ENCODE measurements around the gene SIL1.

Gene SIL1

DNA sequence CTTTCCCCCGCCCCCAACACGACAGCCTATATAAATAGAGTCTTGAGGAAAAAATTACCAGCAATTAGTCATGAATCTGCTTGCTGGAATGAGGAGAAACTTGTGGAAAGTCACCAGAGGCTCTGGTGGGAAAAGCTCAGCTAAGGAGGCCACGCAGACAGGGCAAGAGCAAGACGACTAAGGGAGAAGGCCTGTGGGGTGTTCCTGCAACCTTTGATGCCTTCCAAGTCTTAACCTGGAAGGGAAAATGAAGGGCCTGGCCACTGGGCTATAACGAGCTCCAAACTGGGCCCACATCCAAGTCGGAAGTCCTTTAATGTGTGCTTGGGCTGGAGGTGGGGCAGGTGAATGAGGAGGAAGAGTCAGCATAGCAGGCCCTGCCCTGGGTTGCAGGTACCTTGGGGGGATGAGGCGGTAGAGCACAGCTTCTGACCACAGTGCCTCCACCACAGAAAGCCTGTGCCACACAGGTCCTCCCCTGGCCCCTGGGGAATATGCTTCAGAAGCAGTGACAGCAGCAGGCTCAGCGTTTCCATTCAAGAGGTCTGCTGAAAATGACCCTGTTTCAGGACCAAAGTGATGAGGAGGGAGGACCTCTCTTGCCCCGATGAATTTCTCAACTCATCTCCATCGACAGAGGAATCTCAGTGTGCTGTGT, 230.2 kb downstream of the SIL1 start:
- H3K4me3 ChIP-seq (ENCODE audit: low read depth, low read length), result no peak overlapping the region
- DNase-seq (ENCODE audit: low read depth), result no peak
- in situ Hi-C loops (cut with HindIII; ENCODE audit: low sequenced_read_pairs), result no loop called here

GRCh38 chr5:138966236-138966985, 231.8 kb downstream of the SIL1 start:
- H3K4me3 ChIP-seq (ENCODE audit: low read depth, low read length), result no peak overlapping the region
- TF ChIP-seq, protein P1, sequence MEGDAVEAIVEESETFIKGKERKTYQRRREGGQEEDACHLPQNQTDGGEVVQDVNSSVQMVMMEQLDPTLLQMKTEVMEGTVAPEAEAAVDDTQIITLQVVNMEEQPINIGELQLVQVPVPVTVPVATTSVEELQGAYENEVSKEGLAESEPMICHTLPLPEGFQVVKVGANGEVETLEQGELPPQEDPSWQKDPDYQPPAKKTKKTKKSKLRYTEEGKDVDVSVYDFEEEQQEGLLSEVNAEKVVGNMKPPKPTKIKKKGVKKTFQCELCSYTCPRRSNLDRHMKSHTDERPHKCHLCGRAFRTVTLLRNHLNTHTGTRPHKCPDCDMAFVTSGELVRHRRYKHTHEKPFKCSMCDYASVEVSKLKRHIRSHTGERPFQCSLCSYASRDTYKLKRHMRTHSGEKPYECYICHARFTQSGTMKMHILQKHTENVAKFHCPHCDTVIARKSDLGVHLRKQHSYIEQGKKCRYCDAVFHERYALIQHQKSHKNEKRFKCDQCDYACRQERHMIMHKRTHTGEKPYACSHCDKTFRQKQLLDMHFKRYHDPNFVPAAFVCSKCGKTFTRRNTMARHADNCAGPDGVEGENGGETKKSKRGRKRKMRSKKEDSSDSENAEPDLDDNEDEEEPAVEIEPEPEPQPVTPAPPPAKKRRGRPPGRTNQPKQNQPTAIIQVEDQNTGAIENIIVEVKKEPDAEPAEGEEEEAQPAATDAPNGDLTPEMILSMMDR (IDR thresholded peaks at IDR 0.05; ENCODE audit: low read depth, low read length, missing control alignments), result no peak
- DNase-seq (ENCODE audit: low read depth), result no peak
- in situ Hi-C loops (cut with HindIII; ENCODE audit: low sequenced_read_pairs), result no loop called here

More for the DNA sequence above, 230.2 kb downstream of the SIL1 start:
- TF ChIP-seq, protein P1 (IDR thresholded peaks at IDR 0.05; ENCODE audit: low read depth, low read length, missing control alignments), result no peak

GRCh38 chr5:138965626-138966025, 232.5 kb downstream of the SIL1 start:
- in situ Hi-C loops (cut with HindIII; ENCODE audit: low sequenced_read_pairs), result no loop called here
- no peak overlapping the region for H3K4me3 ChIP-seq (ENCODE audit: low read depth, low read length)
- TF ChIP-seq, protein P1 (IDR thresholded peaks at IDR 0.05; ENCODE audit: low read depth, low read length, missing control alignments), result no peak
- DNase-seq (ENCODE audit: low read depth), result no peak

- in situ Hi-C loops (cut with HindIII; ENCODE audit: low sequenced_read_pairs), result no loop called here
- no peak for DNase-seq (ENCODE audit: low read depth)
- H3K4me3 ChIP-seq (ENCODE audit: low read depth, low read length), result no peak overlapping the region
- TF ChIP-seq, protein P1 (IDR thresholded peaks at IDR 0.05; ENCODE audit: low read depth, low read length, missing control alignments), result no peak
Measured at GRCh38 chr5:138964647-138965201, 233.4 kb downstream of the SIL1 start.

DNA sequence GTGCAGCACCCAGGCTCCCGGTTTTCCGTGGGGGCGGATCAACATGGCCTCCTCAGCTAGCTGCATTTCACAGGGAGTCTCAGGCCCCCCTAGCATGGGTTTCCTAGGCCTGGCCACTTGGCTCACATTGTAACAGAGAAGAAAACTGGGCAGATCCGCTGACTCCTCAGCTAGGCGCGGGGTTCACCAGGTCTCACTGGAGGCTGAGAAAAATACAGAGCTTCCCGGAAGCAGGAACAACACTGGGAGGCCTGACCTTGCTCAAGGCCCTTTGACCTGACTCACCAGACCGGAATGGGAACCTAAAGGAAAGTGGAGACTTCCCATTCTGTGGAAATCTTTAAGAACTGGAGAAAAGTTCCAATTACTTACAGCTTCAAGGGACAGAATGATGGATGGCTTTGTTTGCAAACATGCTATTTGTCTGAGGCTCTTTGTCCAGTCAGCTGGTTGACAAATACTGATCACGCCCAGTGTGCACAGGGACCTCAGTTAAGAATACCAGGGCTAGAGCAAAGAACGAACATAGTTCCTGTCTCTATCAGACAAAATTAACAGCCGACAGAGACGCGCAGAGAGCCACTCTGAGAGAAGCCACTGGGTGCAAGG, 234.3 kb downstream of the SIL1 start:
- no peak overlapping the region for H3K4me3 ChIP-seq (ENCODE audit: low read depth, low read length)
- no peak for DNase-seq (ENCODE audit: low read depth)
- TF ChIP-seq, protein P1 (IDR thresholded peaks at IDR 0.05; ENCODE audit: low read depth, low read length, missing control alignments), result no peak
- in situ Hi-C loops (cut with HindIII; ENCODE audit: low sequenced_read_pairs), result no loop called here

- in situ Hi-C loops (cut with HindIII; ENCODE audit: low sequenced_read_pairs), result no loop called here
- no peak overlapping the region for H3K4me3 ChIP-seq (ENCODE audit: low read depth, low read length)
- TF ChIP-seq, protein P1 (IDR thresholded peaks at IDR 0.05; ENCODE audit: low read depth, low read length, missing control alignments), result no peak
- DNase-seq (ENCODE audit: low read depth), result no peak
Measured at GRCh38 chr5:138962614-138963370, 235.4 kb downstream of the SIL1 start.

Data from astrocyte of the cerebellum (primary cell).